NB4 (cell line): ENCODE measurements around the gene CCM2.

Source experiments
- DNase-seq: peaks from one replicate; pipeline ENCODE4 v3.0.0; 2010; ENCODE audit warnings: low read depth
- H3K4me3 ChIP-seq: one replicate; pipeline ENCODE4 v1.5.1; 2011; ENCODE audit warnings: mild to moderate bottlenecking, low read depth, low read length, moderate library complexity
- CTCF ChIP-seq: IDR thresholded peaks from one replicate; pipeline ENCODE4 v1.5.1; 2012; ENCODE audit warnings: low read depth, low read length
- MAX ChIP-seq: IDR thresholded peaks from 2 replicates; pipeline ENCODE4 v1.6.1; 2011; ENCODE audit warnings: low read depth, low read length
- MYC ChIP-seq: IDR thresholded peaks from 2 replicates; pipeline ENCODE4 v1.6.1; 2011; ENCODE audit warnings: low read depth, low read length
- POLR2A ChIP-seq: IDR thresholded peaks from 2 replicates; pipeline ENCODE4 v1.6.1; 2011; ENCODE audit warnings: mild to moderate bottlenecking; ENCODE audit not compliant: insufficient read length; ENCODE audit errors: extremely low read depth

The CCM2 gene

GRCh38 chr7:45053401-45053800 is 53.4 kb downstream of the CCM2 start:
- TF ChIP-seq POLR2A = no peak
- no peak for TF ChIP-seq CTCF
- no peak for TF ChIP-seq MYC
- TF ChIP-seq MAX = no peak

GRCh38 chr7:45053941-45054340 is 53.9 kb downstream of the CCM2 start:
- TF ChIP-seq MAX (no peak), CTCF (no peak), POLR2A (no peak), MYC (no peak)
- no peak for DNase-seq
- no peak overlapping the region for H3K4me3 ChIP-seq

More at GRCh38 chr7:45053401-45053800, 53.4 kb downstream of the CCM2 start:
- H3K4me3 ChIP-seq = no peak overlapping the region
- DNase-seq = no peak

- TF ChIP-seq MYC = no peak
- TF ChIP-seq POLR2A = no peak
- no peak for TF ChIP-seq CTCF
- no peak for TF ChIP-seq MAX
- H3K4me3 ChIP-seq = no peak overlapping the region
- DNase-seq = no peak
Observed at GRCh38 chr7:45054442-45054841, 54.4 kb downstream of the CCM2 start.

GRCh38 chr7:45055016-45055415 is 55.0 kb downstream of the CCM2 start:
- H3K4me3 ChIP-seq = no peak overlapping the region
- DNase-seq = no peak
- TF ChIP-seq POLR2A (no peak), CTCF (no peak), MAX (no peak), MYC (no peak)

- DNase-seq = no peak
- TF ChIP-seq MAX (no peak), POLR2A (no peak), CTCF (no peak), MYC (no peak)
Observed at GRCh38 chr7:45055594-45056219, 55.7 kb downstream of the CCM2 start.

GRCh38 chr7:45057878-45058277 is 57.9 kb downstream of the CCM2 start:
- TF ChIP-seq POLR2A = no peak
- no peak for TF ChIP-seq MYC
- TF ChIP-seq CTCF = no peak
- TF ChIP-seq MAX = no peak
- H3K4me3 ChIP-seq = no peak overlapping the region
- DNase-seq = no peak

More at GRCh38 chr7:45055594-45056219, 55.7 kb downstream of the CCM2 start:
- no peak overlapping the region for H3K4me3 ChIP-seq
